HG03571 (cell line): Measurements from ENCODE around the gene AURKB.

Experiments used
- ATAC-seq: cut with Tn5 transposase; IDR thresholded peaks from one replicate; pipeline ENCODE4 v1.9.1; 2021; ENCODE audit not compliant: unreplicated experiment

Gene AURKB

DNA sequence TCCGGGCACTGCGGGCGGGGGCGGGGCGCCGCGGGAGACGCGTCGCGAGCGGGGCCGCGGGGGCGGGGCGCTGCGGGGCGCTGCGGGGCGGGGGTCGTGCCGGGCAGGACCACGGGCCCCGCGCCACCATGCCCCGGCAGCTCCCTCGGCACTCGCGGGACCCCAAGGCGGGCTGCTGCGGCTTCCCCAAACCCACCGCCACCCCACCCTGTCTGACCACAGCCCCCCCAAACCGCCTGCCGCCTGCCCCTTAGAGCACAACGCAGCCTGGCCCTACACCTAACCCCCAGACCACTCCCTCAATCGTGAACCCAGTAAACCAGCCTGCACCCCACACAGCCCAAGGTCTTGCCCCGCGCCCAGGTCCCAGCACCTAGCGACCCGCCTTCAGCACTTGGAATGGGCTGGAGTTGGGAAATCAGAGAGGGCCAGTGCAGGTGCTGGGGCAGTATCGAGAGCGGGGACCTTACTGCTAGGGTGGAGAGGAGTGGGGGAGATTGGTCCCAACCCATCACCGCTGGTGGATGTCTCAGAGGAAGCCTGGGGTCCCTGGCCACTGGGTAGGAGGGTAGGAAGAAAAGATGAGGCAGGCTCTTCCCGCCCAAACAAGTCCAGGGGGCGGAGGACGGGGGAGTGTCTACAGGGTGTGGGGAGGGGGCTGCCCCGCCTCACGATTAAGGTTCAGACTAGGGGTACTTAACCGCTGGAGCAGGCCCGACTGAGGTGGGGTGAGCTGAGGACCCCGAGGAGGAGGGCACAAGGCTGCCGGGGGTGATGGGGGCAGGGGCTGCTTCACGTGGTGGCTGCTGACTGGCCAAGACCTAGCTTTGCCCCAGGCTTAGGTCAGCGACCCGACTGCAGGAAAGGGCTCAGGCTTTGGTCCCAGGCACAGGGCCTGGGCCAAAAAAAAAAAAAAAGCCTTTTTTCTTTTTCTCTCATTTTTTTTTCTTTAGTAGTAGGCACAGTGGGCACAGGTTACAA is 47.1 kb downstream of the AURKB start:
- ATAC-seq, result no peak

DNA sequence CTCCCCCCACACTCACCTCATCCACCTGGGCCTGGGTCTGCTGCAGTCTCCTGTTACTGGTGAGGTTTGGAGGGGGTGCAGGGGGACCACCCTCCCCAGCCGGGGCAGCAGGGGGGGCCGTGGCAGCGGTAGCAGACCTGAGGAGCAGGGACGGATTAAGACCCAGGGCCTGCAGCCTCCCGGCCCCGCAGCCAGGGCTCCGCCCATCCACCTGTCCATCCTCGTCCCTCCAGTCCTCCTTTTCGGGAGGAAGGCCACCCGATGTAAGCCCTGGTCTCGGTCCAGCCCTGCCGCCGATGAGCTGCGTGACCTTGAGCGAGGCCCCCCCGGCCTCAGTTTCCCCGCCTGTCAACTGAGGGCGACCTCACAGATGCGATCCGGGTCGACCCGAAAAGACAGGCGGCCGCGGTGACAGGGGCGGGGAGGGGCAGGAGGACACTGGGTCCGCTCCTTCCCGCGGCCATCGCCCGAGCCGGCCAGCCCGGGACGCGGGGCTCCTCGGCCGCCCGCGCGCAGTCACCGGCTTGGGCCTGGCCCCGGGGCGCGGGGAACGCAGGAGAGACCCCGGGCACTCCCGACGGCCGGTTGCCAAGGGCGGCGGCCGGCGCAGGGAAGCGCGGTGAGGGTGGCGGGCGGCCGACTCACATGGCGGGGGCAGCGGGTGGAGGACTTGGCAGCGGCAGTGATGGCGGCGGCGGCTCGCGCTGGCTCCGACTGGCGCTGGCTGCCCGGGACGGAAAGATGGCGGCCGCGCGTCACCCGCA is 48.0 kb downstream of the AURKB start, which contains the start of gene VAMP2:
VAMP2 (minus strand) TSS at position 716 of the 764 bp plus-strand sequence; CDS start at position 647, 69 bp downstream.
- no peak for ATAC-seq

DNA sequence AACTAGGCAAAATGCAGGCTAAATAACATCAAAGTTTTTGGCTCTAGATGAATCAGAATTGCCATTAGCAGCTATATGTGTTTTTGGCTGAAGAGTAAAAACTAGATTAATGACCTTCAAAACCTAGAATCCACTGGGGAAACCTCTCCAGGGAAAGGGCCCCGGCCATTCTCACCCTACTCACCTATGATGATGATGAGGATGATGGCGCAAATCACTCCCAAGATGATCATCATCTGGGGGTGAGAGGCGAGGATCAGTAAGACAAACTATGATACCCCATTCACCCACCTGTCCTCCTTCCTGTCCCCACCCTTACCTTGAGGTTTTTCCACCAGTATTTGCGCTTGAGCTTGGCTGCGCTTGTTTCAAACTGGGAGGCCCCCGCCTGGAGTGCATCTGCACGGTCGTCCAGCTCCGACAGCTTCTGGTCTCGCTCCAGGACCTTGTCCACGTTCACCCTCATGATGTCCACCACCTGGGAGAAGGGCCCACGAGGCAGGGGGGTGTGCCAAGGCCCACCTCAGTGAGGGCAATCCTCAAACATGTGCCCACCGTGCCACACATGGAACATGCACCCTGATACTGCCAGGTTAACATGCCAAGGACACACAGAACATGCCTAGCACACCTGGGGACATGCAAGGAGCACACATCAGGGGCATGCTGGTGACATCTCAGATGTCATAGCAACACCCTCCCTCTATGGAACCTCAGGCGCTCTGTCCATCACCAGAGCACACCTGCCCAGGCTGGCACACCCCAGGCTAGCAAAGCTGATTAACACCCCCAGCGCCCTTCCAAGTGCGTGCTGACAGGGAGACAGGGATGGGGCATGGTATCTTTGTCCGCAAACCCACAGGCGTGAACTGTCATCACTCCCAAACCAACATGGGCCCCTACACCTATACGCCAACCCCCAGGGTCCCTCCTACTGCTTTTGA is 48.8 kb downstream of the AURKB start:
- no peak for ATAC-seq

DNA sequence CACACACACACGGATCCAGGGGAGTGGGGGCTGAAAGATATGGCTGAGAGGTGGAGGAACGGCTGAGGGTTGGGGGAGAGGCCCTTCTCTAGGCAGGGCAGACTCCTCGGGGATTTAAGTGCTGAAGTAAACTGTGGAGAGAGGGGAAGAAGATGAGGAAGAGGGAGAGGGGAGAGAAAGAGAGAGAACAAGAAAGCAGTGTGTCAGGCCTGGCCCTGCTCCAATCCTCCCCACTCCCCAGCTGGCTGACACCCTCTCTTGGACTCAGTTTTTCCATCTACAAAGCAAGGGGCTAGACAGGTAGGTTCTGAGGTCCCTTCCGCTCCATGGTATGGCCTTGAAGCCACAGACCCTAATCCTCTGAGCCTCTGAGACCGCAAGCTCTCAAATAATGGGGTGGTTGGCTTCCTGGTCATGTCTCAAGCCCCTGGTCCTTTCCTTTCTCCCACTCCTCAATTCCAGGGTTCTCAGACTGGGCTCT is 49.6 kb downstream of the AURKB start:
- no peak for ATAC-seq

DNA sequence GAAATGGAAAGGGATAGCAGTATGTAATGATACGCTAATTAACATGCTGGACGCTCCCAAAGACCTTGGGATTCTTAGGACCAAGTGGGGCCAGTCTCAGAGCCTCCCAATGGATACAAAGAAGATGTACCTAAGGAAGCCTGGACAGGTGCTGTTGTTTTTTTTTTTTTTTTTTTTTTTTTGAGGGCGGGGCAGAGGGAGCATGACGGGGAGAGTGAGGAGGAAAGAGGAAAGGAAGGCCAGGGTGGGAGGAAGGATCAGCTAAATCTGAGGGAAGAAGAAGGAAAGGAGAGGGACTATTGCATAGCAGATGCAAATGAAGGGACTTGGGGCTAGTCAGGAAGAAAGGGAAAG is 50.2 kb downstream of the AURKB start:
- ATAC-seq, result no peak

DNA sequence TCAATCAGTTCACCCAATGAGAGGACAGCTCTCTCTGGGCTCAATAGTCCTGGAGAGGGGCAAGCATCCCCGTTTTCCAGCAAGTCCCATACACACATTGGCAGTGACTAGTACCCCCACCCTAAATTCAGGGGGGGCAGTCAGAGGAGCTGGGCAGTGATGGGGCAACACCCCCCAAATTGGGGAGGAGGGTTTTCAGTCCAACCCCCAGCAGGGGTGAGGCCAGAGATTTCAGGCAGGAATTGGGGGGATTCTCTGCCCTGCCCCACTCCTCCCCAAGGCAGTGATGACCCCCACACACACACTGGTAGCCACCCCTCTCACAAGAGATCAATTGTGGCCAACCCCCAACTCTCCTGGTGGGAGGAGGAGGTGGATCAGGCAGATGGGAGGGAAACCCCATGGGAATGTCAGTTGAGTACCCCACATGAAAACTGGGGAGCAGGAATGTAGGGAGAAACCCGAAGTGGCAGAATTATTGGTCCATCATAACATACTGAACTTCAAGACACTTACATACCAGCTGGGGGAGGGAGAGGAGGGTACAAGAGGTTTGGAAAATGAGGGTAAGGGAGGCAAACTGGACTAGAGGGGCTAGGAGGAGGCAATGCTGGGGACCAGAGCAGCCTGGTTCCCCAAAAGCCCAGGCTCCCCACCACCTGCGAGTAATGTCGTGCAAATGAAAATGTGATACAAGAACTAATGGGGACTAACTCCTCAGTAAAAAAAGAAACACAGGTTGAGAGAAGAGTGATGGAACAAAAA is 50.7 kb downstream of the AURKB start:
- ATAC-seq, result no peak

DNA sequence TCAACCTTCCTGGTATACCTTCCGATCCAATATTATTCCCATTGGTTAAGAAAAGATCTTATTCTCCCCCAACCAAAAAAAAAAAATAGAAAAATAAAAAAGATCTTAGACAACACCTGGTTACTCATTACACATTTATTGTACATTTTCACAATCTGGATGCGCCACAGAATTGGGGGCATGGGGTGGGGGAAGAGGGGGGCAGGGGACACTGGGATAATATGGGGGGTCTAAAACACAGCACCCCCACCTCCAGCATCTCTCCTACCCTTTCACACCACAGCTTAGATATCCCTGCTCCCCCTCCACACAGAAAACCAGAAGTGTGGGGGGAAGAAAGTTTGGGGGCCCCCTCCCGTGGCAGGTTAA is 51.4 kb downstream of the AURKB start:
- ATAC-seq, result no peak

DNA sequence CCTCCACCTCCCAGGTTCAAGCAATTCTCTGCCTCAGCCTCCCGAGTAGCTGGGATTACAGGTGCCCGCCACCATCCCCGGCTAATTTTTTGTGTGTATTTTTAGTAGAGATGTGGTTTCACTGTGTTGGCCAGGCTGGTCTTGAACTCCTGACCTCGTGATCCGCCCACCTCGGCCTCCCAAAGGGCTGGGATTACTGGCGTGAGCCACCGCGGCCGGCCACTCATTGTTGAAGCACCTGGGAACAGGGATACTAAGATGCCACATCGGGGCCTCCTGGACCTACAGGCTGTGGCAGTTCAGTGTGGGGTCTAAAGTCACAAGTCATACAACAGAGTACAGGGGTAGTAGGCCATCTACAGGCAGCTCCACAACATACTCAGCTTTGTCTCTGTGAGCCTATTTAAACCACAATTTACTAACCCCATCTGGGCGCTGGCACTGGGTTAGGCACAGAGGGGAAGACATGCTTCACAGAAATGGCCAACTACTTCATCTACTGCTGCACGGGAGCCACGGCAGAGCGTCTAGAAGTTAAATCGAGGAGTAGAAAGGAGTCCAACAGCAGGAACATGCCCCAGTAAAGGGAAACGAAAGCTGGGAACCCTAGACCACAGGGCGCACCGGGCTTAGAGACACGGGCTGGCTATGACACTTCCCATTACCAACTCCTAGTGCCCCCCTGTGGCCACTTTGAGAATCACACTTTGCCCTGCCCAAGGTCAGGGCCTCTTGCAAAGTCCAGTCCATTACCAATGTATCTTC is 51.9 kb downstream of the AURKB start:
- ATAC-seq, result no peak

DNA sequence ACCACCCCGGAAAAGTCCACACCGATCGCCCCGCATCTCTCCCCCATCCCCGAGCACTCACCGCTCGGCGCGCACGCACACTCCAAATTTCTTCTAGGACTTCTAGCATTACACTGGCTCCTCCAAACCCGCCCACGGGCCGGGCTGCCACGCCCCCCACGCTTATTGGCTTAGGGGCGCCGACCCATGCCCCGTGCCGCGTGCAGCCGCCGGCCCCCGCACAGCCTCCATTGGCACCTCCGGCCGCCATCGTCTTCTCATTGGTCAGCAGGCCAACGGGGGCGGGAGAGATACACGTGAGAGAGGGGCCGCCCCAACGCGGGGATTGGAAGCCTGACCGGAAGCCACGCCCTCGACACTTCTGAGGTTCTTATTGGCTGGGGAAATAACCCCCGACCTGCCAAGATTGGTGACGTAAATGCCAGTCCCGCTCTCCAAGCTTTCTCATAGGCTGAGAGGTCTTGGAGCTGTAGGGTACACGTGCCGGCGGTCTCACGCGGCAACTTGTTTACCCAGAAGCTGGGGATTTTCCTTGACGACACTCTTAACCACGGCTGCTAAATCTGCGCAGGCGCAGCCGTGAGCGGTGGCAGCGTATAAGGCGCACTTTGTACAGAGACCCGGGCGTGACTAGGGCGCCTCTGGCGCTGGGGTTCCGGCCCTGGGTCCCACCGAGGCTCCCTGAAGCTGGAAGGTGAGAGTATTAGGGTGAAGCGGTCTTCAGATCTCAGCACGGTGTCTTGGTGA is 54.0 kb downstream of the AURKB start:
- ATAC-seq, result peak; percentile 57

DNA sequence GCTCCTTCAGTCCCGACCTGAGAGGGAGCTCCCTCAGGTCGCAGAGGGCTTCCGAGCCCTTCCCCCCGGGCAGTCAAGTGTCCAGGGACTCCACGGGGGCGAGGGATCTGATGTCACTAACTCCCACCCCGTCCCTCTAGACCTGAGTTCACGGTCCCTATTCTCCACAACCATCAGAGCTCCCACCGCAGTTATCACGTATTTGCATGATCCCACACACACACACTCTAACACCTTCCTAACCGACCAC is 54.5 kb downstream of the AURKB start:
- ATAC-seq, result no peak

DNA sequence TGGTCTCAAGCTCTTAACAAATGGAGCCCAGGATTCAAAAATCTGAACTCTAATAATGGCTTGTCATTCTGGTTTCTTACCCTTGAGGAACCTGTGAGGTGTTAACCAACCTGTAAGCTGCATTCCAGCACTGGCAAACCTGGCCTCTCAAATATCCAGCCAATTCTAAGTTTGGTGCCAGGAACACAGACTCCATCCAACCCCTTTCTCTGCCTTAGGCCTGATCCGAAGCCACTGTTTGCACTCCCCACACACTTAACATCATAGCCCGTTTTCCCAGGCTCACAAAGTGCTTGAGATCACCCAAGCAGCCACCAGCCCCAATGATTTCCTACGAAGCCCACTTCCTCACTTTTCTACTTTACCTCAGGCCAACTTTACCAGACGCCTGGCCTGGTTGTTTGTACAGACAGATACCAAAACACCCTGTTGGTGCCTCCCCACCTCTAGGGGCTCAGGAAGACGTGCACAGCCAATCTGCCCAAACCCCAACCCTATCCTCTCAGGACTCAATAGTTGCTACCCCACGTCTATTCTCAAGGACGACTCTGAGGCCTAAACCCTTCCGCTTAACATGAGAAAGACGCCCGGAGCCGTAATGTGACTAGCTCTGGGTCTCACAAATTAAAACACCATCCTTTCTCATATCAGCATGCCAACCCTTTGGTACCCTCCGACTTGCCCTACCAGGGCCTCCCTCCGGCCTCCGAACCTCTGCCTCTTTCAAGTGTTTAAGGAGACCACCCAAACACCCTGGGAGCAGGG is 55.0 kb downstream of the AURKB start:
- no peak for ATAC-seq
